Large intestine (tissue), 3 donors: ENCODE results near the gene MACROD1. TPM values are rescaled to one million over a fixed set of nuclear protein-coding genes. Genes with fewer than 3 reads are reported as not detected.

Experiments used
- DNase-seq, 2 donors: peaks; one replicate each; pipeline versions ENCODE4 v3.0.0 to v3.0.0-alpha.2; 2013
- H3K27ac ChIP-seq: one replicate; pipeline ENCODE4 v1.5.1; 2013; ENCODE audit warnings: low read length
- H3K27me3 ChIP-seq: 2 replicates; pipeline ENCODE4 v1.6.1; 2013; ENCODE audit warnings: low read length; ENCODE audit not compliant: control insufficient read depth, insufficient read depth
- H3K36me3 ChIP-seq: 2 replicates; pipeline ENCODE4 v1.6.1; 2013; ENCODE audit warnings: low read length; ENCODE audit not compliant: control insufficient read depth, insufficient read depth
- H3K4me1 ChIP-seq: one replicate; pipeline ENCODE4 v1.6.1; 2013; ENCODE audit warnings: low read length; ENCODE audit not compliant: control insufficient read depth, insufficient read depth
- H3K4me3 ChIP-seq: one replicate; pipeline ENCODE4 v1.5.1; 2013; ENCODE audit warnings: low read length
- H3K9me3 ChIP-seq: one replicate; pipeline ENCODE4 v1.6.1; 2013; ENCODE audit warnings: mild to moderate bottlenecking, low read depth, low read length, moderate library complexity; ENCODE audit not compliant: control insufficient read depth
- WGBS: methylation state at CpG from one replicate; pipeline ENCODE4 v1.1.5; 2013; ENCODE audit warnings: low lambda C conversion rate; ENCODE audit not compliant: insufficient coverage; 5-methylcytosine and 5-hydroxymethylcytosine counted together
- polyA plus RNA-seq: library from polyadenylated mRNA; unstranded; fragments of 120-200 nt; gene quantifications from one replicate; pipeline ENCODE4 v1.2.1, GENCODE V29; 2013

MACROD1 gene
- polyA plus RNA-seq, 1 donor = 18.2 TPM

DNA sequence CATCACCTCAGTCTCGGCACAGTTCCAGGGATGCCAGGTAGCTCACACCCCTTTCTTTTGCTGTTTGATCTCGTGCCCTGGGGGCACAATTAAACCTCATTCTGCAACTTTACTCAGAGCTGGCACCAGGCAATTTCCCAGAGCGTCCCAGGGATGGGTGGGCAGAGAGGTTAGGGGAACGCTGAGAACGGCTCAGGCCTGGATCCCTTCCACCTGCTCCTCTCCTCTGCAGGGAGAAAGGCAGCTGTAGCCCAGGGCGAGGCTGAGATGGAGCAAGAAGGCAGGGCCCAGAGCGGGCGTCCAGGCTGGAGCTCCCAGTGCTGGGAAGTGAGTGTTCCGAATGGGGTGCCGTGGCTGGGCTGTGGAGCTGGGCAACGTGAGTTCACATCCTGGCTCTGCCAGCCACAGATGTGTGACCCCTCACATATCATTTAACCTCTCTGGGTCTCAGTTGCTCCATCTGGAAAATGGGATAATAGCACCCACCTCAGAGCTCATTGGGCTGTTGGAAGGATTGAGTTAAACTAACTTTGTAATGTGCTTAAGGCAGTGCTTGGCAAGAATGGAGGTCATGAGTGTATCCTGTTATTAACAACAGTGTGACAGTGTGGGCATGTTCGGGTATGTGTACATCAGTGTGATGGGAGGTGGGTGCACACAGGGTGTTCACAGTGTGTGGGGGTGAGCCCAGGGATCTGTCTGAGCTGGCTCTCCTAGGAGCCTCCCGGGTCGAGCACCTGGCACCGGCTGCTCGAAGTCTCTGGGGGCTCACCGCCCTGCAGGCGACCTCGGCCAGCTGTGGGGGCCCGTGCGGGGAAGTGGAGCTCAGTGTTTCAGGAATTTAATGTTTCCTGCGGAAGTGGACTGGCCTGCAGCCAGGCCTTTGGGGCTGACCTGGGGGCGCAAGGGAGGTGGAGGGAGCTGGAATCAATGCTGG lies 164.2 kb downstream of the MACROD1 start:
- H3K27ac ChIP-seq = no peak overlapping the region
- no peak for DNase-seq

DNA sequence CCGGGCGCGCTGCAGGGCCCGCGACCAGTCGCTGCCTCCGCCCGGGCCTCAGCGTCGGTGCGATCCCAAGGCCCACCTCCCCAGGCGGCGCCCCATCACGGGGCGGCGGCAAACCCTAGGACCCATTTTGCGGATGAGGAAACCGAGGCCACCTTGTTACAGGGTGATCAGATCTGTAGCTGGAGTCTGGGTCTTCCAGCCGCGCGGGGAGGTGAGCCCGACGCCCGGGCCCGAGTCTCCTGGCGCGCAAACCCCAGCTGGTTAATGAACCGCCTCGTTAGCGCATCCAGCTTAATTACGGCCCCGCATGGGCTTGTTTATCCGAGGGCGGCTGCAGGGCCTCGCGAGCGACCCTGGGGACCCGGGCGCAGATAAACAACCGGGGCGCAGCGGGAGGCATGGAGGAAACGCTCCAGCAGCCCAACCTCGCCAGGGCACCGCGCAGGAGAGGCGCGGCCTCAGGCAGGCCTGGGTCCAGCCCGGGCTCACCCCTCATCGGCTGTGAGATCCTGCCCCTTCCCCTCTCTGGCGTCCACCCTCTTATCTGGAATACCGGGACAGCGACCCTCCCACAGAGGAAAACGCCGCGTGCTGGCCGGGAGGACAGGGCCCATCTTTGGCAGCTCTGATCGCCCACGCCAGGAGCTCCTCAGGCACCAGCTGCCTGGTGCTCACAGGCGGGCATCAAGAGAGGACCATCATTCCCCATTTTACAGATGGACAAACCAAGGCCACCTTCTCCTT lies 165.0 kb downstream of the MACROD1 start:
- no CpG with 5 or more reads among the region's 60 CpGs for WGBS
- Histone ChIP-seq H3K27ac (no peak overlapping the region), H3K9me3 (peaks cover 5% of the 10 kb centered on the region)

More for the DNA sequence above, 164.2 kb downstream of the MACROD1 start:
- WGBS = no CpG with 5 or more reads among the region's 23 CpGs
- H3K36me3 ChIP-seq = peaks cover 18% of the 10 kb centered on the region
- H3K4me3 ChIP-seq = no peak overlapping the region
- peaks cover 15% of the 10 kb centered on the region for H3K4me1 ChIP-seq
- H3K9me3 ChIP-seq = peaks cover 5% of the 10 kb centered on the region
- peaks cover 17% of the 10 kb centered on the region for H3K27me3 ChIP-seq

DNA sequence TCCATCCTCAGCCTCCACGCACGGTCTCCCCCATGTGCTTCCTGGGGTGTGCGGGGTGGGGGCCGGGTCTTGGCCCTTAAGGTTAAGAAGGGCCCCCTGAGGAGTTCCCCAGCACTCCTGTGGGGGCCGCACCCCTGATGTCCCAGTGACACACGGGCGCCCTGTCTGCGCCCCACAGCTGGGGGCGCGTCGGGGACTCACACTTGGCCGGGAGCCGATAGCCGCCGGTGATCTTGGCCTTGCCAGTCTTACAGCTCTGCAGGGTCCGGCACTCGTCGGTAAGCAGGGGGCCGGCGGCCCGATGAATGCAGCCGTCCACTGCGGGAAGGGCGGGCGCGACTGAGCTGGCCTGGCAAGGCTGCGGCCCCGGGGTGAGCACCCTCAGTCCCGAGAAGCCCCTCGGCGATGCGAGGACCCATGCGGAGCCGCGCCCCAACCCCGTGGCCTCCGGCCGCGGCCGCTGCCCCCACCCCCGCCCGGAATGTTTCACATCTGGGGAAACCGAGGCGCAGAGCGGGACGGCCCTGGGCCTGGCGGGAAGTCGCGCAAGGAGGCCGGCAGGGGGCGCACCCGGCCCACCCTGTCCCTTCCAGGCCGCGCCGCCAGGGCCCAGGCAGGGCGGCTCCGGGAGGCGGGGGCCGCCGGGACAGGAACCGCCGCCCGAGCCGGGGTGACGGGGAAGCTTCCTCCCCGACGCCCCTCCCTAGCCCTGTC lies 165.7 kb downstream of the MACROD1 start:
- Histone ChIP-seq H3K9me3 (peaks cover 5% of the 10 kb centered on the region), H3K4me1 (peaks cover 14% of the 10 kb centered on the region), H3K4me3 (no peak overlapping the region), H3K27ac (no peak overlapping the region), H3K36me3 (peaks cover 30% of the 10 kb centered on the region), H3K27me3 (peaks cover 5% of the 10 kb centered on the region)
- WGBS = no CpG with 5 or more reads among the region's 67 CpGs
- DNase-seq = peak; percentile 65 to 68

More for the DNA sequence above, 165.0 kb downstream of the MACROD1 start:
- peaks cover 8% of the 10 kb centered on the region for H3K27me3 ChIP-seq
- no peak for DNase-seq
- peaks cover 14% of the 10 kb centered on the region for H3K4me1 ChIP-seq
- H3K4me3 ChIP-seq = no peak overlapping the region
- H3K36me3 ChIP-seq = peaks cover 27% of the 10 kb centered on the region

DNA sequence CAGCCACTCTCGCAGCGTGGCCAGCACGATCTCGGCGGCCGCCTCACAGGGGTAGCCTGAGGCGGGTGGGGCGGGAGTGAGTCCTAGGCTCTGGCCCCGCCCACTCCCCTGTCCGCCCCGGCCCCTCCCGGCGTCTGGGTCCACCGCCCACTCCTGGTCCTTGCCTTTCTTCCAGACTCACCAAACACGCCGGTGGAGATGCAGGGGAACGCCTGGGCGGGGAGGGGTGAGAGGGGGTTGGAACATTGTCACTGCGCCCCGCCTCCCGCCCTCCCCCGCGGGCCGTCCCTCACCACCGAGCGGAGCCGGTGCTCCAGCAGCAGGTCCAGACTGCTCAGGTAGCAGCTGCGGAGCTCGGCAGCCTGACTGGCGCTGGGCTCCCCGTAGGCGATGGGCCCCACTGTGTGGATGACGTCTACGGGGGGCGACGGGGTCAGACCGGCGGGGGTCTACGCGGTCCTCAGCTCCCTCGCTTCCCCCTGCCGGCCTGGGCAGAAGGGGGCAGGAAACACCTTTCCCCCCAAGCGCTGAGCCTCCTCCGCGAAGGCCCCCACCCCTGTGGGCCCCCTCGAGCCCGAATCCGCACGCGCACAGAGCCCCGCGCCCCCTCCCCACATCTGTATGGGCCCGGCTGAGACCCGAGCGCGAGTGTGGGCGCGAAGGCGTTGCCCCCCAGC lies 166.4 kb downstream of the MACROD1 start:
- Histone ChIP-seq H3K4me1 (peaks cover 14% of the 10 kb centered on the region), H3K27ac (no peak overlapping the region), H3K9me3 (peaks cover 5% of the 10 kb centered on the region), H3K27me3 (peaks cover 5% of the 10 kb centered on the region), H3K4me3 (no peak overlapping the region), H3K36me3 (peaks cover 36% of the 10 kb centered on the region)
- peak in 1 of 2 donors; percentile 61 for DNase-seq
- WGBS = no CpG with 5 or more reads among the region's 59 CpGs

DNA sequence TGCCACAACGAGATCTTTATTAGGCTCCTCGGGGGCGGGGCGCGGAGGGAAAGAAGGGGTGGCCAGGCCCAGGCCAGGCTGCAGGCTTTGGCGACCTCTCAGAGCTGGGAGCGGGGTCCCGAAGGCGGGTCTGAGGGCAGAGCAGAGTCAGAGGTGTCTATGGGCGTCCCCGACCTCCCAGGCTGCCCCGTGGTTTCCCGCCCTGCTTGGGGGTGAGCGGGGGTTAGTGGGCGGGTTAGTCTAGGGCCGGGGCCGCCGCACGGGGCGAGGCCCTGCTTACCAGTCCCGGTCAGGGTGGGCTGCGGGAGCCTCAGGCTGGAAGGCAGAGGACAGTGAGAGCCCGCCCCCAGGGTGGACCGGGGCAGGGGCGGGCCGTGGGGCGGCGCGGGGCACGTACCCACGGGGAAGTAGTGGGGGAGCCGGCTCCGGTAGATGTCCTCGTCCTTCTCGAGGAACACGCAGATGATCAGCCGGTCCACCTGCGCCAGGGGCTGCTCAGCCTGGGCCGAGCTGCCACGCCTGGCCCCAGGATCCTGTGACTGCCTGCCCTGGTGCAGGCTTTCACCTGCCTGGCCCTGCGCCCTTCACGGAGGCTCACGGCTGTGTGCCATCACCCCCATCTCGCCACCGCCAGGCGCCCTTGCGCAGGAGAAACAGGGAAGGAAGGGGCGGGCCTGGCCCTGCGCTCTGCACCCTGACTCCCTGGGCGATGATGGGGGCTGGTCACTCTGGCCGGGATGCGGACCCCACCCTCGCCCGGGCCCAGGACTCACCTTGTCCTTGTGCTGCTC lies 167.2 kb downstream of the MACROD1 start:
- Histone ChIP-seq H3K27ac (no peak overlapping the region), H3K4me1 (peaks cover 14% of the 10 kb centered on the region), H3K36me3 (peaks cover 42% of the 10 kb centered on the region), H3K4me3 (no peak overlapping the region), H3K27me3 (peaks cover 5% of the 10 kb centered on the region), H3K9me3 (peaks cover 5% of the 10 kb centered on the region)
- WGBS = no CpG with 5 or more reads among the region's 54 CpGs
- no peak for DNase-seq

DNA sequence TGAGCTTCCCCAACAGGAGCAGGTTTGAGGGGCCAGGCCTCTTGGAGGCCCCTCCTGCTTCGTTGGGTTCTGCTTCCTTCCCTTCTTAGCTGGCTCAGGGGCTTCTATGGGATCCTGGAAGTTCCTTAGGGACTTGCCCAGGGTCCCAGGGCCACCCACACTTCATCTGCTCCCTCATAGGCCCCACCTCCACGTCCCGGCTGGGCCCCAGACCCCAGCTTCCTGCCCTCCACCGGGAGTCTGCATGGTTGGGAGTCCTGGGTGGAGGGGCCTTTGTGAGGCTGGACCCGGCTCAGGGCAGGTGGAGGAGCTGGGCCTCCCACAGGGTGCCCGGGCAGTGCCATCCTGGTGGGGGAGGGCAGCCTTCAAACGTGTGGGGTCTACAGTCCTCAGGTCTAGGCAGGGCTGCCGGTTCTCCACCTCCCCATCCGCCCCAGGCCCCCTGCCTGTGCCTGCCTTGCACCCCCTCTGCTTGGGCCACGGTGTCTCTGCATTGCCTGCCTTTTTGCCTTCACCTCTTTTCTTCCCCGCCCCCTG lies 168.0 kb downstream of the MACROD1 start:
- peaks cover 14% of the 10 kb centered on the region for H3K4me1 ChIP-seq
- WGBS = no CpG with 5 or more reads among the region's 11 CpGs
- H3K27ac ChIP-seq = no peak overlapping the region
- peaks cover 5% of the 10 kb centered on the region for H3K27me3 ChIP-seq
- H3K9me3 ChIP-seq = peaks cover 5% of the 10 kb centered on the region
- H3K4me3 ChIP-seq = no peak overlapping the region
- peaks cover 48% of the 10 kb centered on the region for H3K36me3 ChIP-seq
- no peak for DNase-seq

DNA sequence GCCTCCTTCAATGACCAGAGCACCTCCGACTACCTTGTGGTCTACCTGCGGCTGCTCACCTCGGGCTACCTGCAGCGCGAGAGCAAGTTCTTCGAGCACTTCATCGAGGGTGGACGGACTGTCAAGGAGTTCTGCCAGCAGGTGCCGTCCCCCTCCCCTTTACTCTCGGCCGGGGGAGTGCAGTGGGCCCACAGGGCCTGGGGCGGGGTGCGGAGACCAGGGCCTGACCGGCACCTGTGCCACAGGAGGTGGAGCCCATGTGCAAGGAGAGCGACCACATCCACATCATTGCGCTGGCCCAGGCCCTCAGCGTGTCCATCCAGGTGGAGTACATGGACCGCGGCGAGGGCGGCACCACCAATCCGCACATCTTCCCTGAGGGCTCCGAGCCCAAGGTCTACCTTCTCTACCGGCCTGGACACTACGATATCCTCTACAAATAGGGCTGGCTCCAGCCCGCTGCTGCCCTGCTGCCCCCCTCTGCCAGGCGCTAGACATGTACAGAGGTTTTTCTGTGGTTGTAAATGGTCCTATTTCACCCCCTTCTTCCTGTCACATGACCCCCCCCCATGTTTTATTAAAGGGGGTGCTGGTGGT lies 168.7 kb downstream of the MACROD1 start:
- H3K4me1 ChIP-seq = peaks cover 13% of the 10 kb centered on the region
- peaks cover 49% of the 10 kb centered on the region for H3K36me3 ChIP-seq
- H3K9me3 ChIP-seq = peaks cover 5% of the 10 kb centered on the region
- DNase-seq = no peak
- no CpG with 5 or more reads among the region's 27 CpGs for WGBS
- no peak overlapping the region for H3K27ac ChIP-seq
- no peak overlapping the region for H3K4me3 ChIP-seq
- peaks cover 5% of the 10 kb centered on the region for H3K27me3 ChIP-seq

DNA sequence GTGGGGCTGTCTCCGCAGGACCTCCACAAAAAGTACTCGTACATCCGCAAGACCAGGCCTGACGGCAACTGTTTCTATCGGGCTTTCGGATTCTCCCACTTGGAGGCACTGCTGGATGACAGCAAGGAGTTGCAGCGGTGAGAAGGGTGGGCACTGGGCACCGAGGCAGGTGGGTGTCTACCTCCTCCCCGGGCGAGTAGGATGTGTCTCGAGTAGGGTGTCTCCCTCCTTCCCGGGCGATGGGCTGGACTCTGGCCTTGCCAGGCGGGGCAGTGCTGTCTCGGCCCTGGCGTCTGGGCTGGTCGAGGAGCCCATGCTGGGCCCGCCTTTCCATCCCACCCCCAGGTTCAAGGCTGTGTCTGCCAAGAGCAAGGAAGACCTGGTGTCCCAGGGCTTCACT lies 169.4 kb downstream of the MACROD1 start:
- Histone ChIP-seq H3K36me3 (peaks cover 50% of the 10 kb centered on the region), H3K4me1 (peaks cover 10% of the 10 kb centered on the region), H3K27ac (no peak overlapping the region), H3K9me3 (peaks cover 5% of the 10 kb centered on the region), H3K27me3 (peaks cover 5% of the 10 kb centered on the region), H3K4me3 (no peak overlapping the region)
- WGBS = no CpG with 5 or more reads among the region's 18 CpGs
- DNase-seq = no peak

DNA sequence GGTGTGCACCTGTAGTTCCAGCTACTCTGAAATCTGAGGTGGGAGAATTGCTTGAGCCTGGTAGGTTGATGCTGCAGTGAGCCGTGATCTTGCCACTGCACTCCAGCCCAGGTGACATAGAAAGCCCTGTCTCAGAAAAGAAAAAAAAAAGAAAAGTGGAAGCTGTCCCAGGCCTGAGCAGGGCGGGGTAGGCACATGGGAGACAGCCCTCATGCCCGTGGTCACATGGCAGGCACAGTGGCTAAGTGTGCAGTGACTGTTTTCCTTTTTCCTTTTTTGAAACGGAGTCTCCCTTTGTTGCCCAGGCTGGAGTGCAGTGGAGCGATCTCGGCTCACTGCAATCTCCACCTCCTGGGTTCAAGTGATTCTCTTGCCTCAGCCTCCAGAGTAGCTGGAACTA lies 171.9 kb downstream of the MACROD1 start:
- H3K36me3 ChIP-seq = peaks cover 69% of the 10 kb centered on the region
- H3K9me3 ChIP-seq = no peaks in the 10 kb centered on the region
- H3K27me3 ChIP-seq = no peaks in the 10 kb centered on the region
- no CpG with 5 or more reads among the region's 6 CpGs for WGBS
- H3K4me1 ChIP-seq = no peaks in the 10 kb centered on the region
- no peak overlapping the region for H3K27ac ChIP-seq
- DNase-seq = no peak
- no peak overlapping the region for H3K4me3 ChIP-seq
